ENCODE data around the gene RB1.

- TF ChIP-seq, protein P1, sequence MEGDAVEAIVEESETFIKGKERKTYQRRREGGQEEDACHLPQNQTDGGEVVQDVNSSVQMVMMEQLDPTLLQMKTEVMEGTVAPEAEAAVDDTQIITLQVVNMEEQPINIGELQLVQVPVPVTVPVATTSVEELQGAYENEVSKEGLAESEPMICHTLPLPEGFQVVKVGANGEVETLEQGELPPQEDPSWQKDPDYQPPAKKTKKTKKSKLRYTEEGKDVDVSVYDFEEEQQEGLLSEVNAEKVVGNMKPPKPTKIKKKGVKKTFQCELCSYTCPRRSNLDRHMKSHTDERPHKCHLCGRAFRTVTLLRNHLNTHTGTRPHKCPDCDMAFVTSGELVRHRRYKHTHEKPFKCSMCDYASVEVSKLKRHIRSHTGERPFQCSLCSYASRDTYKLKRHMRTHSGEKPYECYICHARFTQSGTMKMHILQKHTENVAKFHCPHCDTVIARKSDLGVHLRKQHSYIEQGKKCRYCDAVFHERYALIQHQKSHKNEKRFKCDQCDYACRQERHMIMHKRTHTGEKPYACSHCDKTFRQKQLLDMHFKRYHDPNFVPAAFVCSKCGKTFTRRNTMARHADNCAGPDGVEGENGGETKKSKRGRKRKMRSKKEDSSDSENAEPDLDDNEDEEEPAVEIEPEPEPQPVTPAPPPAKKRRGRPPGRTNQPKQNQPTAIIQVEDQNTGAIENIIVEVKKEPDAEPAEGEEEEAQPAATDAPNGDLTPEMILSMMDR (IDR thresholded peaks at IDR 0.05) = no peak
- no peak for TF ChIP-seq ELF4 (CRISPR knock-in tag; IDR thresholded peaks at IDR 0.05; ENCODE audit: low read depth)
- no peak for TF ChIP-seq TEAD4 (CRISPR knock-in tag; IDR thresholded peaks at IDR 0.05)
- TF ChIP-seq ZSCAN18 (CRISPR knock-in tag; IDR thresholded peaks at IDR 0.05) = no peak
- TF ChIP-seq, protein P2, sequence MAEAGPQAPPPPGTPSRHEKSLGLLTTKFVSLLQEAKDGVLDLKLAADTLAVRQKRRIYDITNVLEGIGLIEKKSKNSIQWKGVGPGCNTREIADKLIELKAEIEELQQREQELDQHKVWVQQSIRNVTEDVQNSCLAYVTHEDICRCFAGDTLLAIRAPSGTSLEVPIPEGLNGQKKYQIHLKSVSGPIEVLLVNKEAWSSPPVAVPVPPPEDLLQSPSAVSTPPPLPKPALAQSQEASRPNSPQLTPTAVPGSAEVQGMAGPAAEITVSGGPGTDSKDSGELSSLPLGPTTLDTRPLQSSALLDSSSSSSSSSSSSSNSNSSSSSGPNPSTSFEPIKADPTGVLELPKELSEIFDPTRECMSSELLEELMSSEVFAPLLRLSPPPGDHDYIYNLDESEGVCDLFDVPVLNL (CRISPR knock-in tag; IDR thresholded peaks at IDR 0.05; ENCODE audit: borderline replicate concordance, low read depth) = no peak
- TF ChIP-seq ATF1 (CRISPR knock-in tag; IDR thresholded peaks at IDR 0.05) = no peak
- no peak for TF ChIP-seq NFYB (CRISPR knock-in tag; conservative IDR thresholded peaks at IDR 0.05; ENCODE audit: low read depth)
These were observed 224.4 kb downstream of the RB1 start for GRCh38 chr13:48527955-48528354.
